ENCODE data around the gene MARCHF3.

DNA sequence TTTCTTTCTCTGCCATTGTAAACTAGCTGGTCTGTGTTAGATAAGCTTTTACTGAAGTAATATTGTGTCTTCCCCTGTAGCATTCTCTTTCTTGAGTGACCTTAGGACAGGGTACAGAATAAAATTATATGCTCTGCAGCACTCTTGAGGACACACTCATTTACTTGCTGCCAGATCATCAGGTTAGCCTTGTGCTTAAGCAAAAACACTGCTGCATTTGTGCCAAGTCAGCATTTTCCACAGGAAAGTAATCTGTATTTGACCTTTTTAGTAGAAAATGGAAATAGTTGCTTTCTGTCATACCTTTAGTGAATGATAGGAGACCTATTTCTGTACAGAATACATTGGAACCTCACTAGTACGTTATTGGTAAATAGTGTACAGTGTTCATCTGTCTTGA, 199.2 kb downstream of the MARCHF3 start:
- no peak for TF ChIP-seq SUZ12 (IDR thresholded peaks at IDR 0.05)
- TF ChIP-seq ARNT (IDR thresholded peaks at IDR 0.05): no peak
- TF ChIP-seq FOXM1 (IDR thresholded peaks at IDR 0.05; ENCODE audit: borderline replicate concordance): no peak
- TF ChIP-seq ELF4 (IDR thresholded peaks at IDR 0.05): no peak
- no peak for TF ChIP-seq NFRKB (IDR thresholded peaks at IDR 0.05)
- TF ChIP-seq ZNF384 (IDR thresholded peaks at IDR 0.05): no peak
- no peak for TF ChIP-seq BHLHE40 (IDR thresholded peaks at IDR 0.05; ENCODE audit: borderline replicate concordance)
- TF ChIP-seq SP1 (IDR thresholded peaks at IDR 0.05): no peak
- TF ChIP-seq, protein P1, sequence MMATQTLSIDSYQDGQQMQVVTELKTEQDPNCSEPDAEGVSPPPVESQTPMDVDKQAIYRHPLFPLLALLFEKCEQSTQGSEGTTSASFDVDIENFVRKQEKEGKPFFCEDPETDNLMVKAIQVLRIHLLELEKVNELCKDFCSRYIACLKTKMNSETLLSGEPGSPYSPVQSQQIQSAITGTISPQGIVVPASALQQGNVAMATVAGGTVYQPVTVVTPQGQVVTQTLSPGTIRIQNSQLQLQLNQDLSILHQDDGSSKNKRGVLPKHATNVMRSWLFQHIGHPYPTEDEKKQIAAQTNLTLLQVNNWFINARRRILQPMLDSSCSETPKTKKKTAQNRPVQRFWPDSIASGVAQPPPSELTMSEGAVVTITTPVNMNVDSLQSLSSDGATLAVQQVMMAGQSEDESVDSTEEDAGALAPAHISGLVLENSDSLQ (IDR thresholded peaks at IDR 0.05): no peak
- TF ChIP-seq TARDBP (IDR thresholded peaks at IDR 0.05): no peak
- TF ChIP-seq LEF1 (IDR thresholded peaks at IDR 0.05; ENCODE audit: borderline replicate concordance): no peak
- no peak for TF ChIP-seq FOXK2 (IDR thresholded peaks at IDR 0.05)
- no peak for TF ChIP-seq FOXA1 (IDR thresholded peaks at IDR 0.05)
- TF ChIP-seq HDGF (IDR thresholded peaks at IDR 0.05; ENCODE audit: borderline replicate concordance): no peak
